B cell (primary cell): ENCODE measurements around the gene OMA1.

Source experiments
- EZH2 ChIP-seq: IDR thresholded peaks from 2 replicates; pipeline ENCODE4 v1.6.1; 2012; ENCODE audit warnings: borderline replicate concordance, low read depth, mild to moderate bottlenecking, moderate library complexity, low read length; ENCODE audit not compliant: insufficient read depth, poor library complexity, severe bottlenecking
- TF ChIP-seq, protein P1 (sequence below): fragments of 200-600 bp; IDR thresholded peaks from one replicate; pipeline ENCODE4 v1.8.0; 2022; ENCODE audit warnings: antibody characterized with exemption, mild to moderate bottlenecking

DNA sequence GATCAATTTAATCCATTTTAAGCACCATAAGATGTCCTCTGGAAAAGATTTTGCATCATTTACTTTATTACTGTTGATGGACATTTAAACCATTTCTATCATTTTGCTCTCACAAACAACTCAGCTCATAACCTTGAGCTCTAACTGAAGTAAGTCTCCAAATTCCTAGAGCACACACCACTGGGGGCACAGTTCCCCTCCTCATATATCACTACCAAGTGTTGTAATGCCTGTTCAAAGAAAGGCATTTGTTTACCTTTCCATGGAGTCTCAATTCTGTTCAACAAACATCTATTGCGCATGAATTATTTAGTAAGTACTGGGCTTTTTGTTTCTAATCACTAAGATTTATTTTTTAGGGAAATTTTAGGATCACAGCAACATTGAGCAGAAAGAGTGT lies 8.9 kb upstream of the OMA1 start:
- TF ChIP-seq, protein P1, sequence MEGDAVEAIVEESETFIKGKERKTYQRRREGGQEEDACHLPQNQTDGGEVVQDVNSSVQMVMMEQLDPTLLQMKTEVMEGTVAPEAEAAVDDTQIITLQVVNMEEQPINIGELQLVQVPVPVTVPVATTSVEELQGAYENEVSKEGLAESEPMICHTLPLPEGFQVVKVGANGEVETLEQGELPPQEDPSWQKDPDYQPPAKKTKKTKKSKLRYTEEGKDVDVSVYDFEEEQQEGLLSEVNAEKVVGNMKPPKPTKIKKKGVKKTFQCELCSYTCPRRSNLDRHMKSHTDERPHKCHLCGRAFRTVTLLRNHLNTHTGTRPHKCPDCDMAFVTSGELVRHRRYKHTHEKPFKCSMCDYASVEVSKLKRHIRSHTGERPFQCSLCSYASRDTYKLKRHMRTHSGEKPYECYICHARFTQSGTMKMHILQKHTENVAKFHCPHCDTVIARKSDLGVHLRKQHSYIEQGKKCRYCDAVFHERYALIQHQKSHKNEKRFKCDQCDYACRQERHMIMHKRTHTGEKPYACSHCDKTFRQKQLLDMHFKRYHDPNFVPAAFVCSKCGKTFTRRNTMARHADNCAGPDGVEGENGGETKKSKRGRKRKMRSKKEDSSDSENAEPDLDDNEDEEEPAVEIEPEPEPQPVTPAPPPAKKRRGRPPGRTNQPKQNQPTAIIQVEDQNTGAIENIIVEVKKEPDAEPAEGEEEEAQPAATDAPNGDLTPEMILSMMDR: no peak
- TF ChIP-seq EZH2: no peak
